A549 (cell line): ENCODE measurements around the gene INKA2. TPM values are rescaled to one million over a fixed set of nuclear protein-coding genes. Genes with fewer than 3 reads are reported as not detected.

Experiments used
- ATAC-seq, 2 experiments: fragments of 200-7000 bp in 1 of 2; fragments of >200 bp in 1 of 2; cut with Nextera tagmentation in 1 of 2; cut with Tn5 transposase in 1 of 2; 3 replicates each; pipeline versions ENCODE4 v1.8.0 to v1.9.1; 2018 to 2020; ENCODE audit warnings: mild to moderate bottlenecking in 1 of 2, moderate library complexity in 1 of 2
- CTCF ChIA-PET: fragments of 300-600 bp; sonication (Branson Sonifier 250); formaldehyde crosslinking; extraction: SDS; loops from one replicate; lab custom pipeline; 2021; ENCODE audit warnings: antibody characterized with exemption, inconsistent platforms; lab: Yijun Ruan, JAX
- POLR2A ChIA-PET: fragments of 350-600 bp; formaldehyde crosslinking; extraction: SDS; loops from one replicate; lab custom pipeline; 2021; ENCODE audit warnings: antibody characterized with exemption, inconsistent platforms; lab: Yijun Ruan, JAX
- DNase-seq, 2 experiments: peaks; one replicate each; pipeline versions ENCODE4 v3.0.0 to v3.0.0-alpha.2; 2011 to 2016; ENCODE audit warnings: low read depth in 1 of 2, low spot score in 1 of 2
- FAIRE-seq: peaks from 2 replicates; lab custom pipeline; 2011; peaks lifted over from hg19 to GRCh38; lab: Jason Lieb, UNC
- H3K27ac ChIP-seq, 2 experiments: fragments of >200 bp; sonication (Bioruptor Twin); formaldehyde crosslinking; 3 replicates each; pipeline ENCODE4 v1.5.1; 2016 to 2017
- H3K4me1 ChIP-seq: fragments of >200 bp; sonication (Bioruptor Twin); formaldehyde crosslinking; 3 replicates; pipeline ENCODE4 v1.6.1; 2016
- H3K4me2 ChIP-seq: fragments of >200 bp; sonication (Bioruptor Twin); formaldehyde crosslinking; 3 replicates; pipeline ENCODE4 v1.6.1; 2016
- H3K4me3 ChIP-seq: fragments of >200 bp; sonication (Bioruptor Twin); formaldehyde crosslinking; 3 replicates; pipeline ENCODE4 v1.5.1; 2016
- H3K9me3 ChIP-seq: fragments of >200 bp; sonication (Bioruptor Twin); formaldehyde crosslinking; 3 replicates; pipeline ENCODE4 v1.6.1; 2016
- BHLHE40 ChIP-seq: IDR thresholded peaks from 2 replicates; pipeline ENCODE4 v1.6.1; 2012; ENCODE audit warnings: low read depth, low read length, inconsistent platforms
- CTCF ChIP-seq: fragments of >200 bp; sonication (Bioruptor Twin); formaldehyde crosslinking; IDR thresholded peaks from 3 replicates; pipeline ENCODE4 v1.5.1; 2016
- ESRRA ChIP-seq: fragments of 150-350 bp; IDR thresholded peaks from 2 replicates; pipeline ENCODE4 v1.6.1; 2014; ENCODE audit warnings: mild to moderate bottlenecking, low read length, borderline replicate concordance
- FOSL2 ChIP-seq, 2 experiments: fragments of 450-650 bp in 1 of 2; fragments of >200 bp in 1 of 2; sonication (Bioruptor Twin) in 1 of 2; formaldehyde crosslinking; IDR thresholded peaks; 2 replicates each; pipeline versions ENCODE4 v1.5.0 to v1.6.1; 2016 to 2020; ENCODE audit warnings: mild to moderate bottlenecking in 1 of 2, moderate library complexity in 1 of 2
- HEYL ChIP-seq: fragments of 250-450 bp; sonication (Bioruptor Pico); IDR thresholded peaks from 2 replicates; pipeline ENCODE4 v1.8.0; 2021; ENCODE audit warnings: mild to moderate bottlenecking, moderate library complexity
- JUNB ChIP-seq: fragments of >200 bp; sonication (Bioruptor Twin); formaldehyde crosslinking; IDR thresholded peaks from 2 replicates; pipeline ENCODE4 v1.6.1; 2016
- NR3C1 ChIP-seq: fragments of >200 bp; sonication (Bioruptor Twin); formaldehyde crosslinking; IDR thresholded peaks from 3 replicates; pipeline ENCODE4 v1.6.1; 2017
- POLR2A ChIP-seq: IDR thresholded peaks from 2 replicates; pipeline ENCODE4 v1.6.1; 2012; ENCODE audit warnings: mild to moderate bottlenecking, low read length
- RARB ChIP-seq: fragments of 250-450 bp; sonication (Bioruptor Pico); IDR thresholded peaks from 2 replicates; pipeline ENCODE4 v1.8.0; 2021; ENCODE audit warnings: mild to moderate bottlenecking, moderate library complexity
- RFX5 ChIP-seq: fragments of 450-650 bp; IDR thresholded peaks from 2 replicates; pipeline ENCODE4 v1.7.1; 2014; ENCODE audit warnings: antibody characterized with exemption, mild to moderate bottlenecking, moderate library complexity
- RNF2 ChIP-seq: fragments of 200-600 bp; sonication (generic); IDR thresholded peaks from 2 replicates; pipeline ENCODE4 v1.6.1; 2016; ENCODE audit warnings: low read depth, mild to moderate bottlenecking, antibody characterized with exemption, moderate library complexity, borderline replicate concordance
- SMC3 ChIP-seq: fragments of >200 bp; sonication (Bioruptor Twin); formaldehyde crosslinking; IDR thresholded peaks from 3 replicates; pipeline ENCODE4 v1.6.1; 2018; ENCODE audit warnings: inconsistent platforms
- SREBF2 ChIP-seq: fragments of 450-650 bp; IDR thresholded peaks from 2 replicates; pipeline ENCODE4 v1.6.1; 2014; ENCODE audit warnings: mild to moderate bottlenecking, moderate library complexity
- TFCP2L1 ChIP-seq: fragments of 250-450 bp; sonication (Bioruptor Pico); IDR thresholded peaks from 2 replicates; pipeline ENCODE4 v1.5.0; 2021; ENCODE audit warnings: mild to moderate bottlenecking
- TP53 ChIP-seq: fragments of 250-450 bp; sonication (Bioruptor Pico); IDR thresholded peaks from 2 replicates; pipeline ENCODE4 v1.5.0; 2021; ENCODE audit warnings: mild to moderate bottlenecking, moderate library complexity
- ZNF302 ChIP-seq: fragments of 250-450 bp; sonication (Bioruptor Pico); IDR thresholded peaks from 2 replicates; pipeline ENCODE4 v1.9.0; 2021; ENCODE audit warnings: inconsistent platforms, mild to moderate bottlenecking, moderate library complexity
- WGBS: methylation state at CpG from one replicate; pipeline ENCODE4 v1.1.6; 2017; ENCODE audit errors: missing lambda C conversion rate; 5-methylcytosine and 5-hydroxymethylcytosine counted together
- polyA plus RNA-seq, 4 experiments: library from polyadenylated mRNA; depleted of rRNA in 3 of 4; stranded (reverse); fragments of >200 nt; fragmentation: RNase III in 1 of 4; extraction: RNeasy Plus Mini Kit Qiagen cat#74134 plus additional on column Dnase treatment in 1 of 4; gene quantifications; 2 replicates in 3 of 4; 3 replicates in 1 of 4; pipeline ENCODE4 v1.2.3, GENCODE V29; 2011 to 2017
- TF ChIP-seq, protein P1 (sequence below): fragments of 250-450 bp; sonication (Bioruptor Pico); IDR thresholded peaks from 2 replicates; pipeline ENCODE4 v1.5.0; 2021; ENCODE audit warnings: mild to moderate bottlenecking, moderate library complexity, borderline replicate concordance

The INKA2 gene
- polyA plus RNA-seq, 2 of the 4 experiments (the other 2 are of a cell fraction), result 1.2 to 1.3 TPM

- TF ChIP-seq HEYL (CRISPR knock-in tag) (no peak), ESRRA (no peak)
- TF ChIP-seq, all 56 proteins: peak for 0
These were observed 12.8 kb upstream of the INKA2 start (continued) for GRCh38 chr1:111751906-111752575.

DNA sequence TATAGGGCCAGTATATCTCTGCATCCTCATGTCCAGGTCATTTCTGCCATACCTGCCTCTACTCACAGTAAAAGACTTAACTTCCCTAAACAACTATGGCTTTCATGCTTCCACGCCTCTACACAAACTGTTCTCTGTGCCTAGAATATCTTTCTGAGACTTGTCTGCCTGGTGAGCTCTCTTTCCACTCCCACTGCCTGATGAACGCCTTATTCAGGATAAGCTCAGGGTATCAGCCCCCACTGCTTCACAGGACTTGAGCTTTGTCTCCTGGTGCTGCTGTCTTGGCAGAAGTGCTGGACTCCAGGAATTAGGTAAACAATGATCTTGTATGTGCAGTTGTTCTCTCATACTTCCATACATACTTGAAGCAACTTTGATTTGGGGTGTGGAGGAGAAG lies 11.7 kb upstream of the INKA2 start:
- ChIA-PET POLR2A (interaction anchor here (1.4 kb wide), 1 partner anchor 12 kb away, joined by 3 read pairs; the partner anchor contains the start of gene INKA2), CTCF (interaction anchor here (1.1 to 2.1 kb wide), 5 partner anchors 12 to 269 kb away, joined by 3 to 8 read pairs (median 6); no protein-coding TSS in a partner anchor)
- 38% methylated on average over 2 of the region's 2 CpGs for WGBS
- Histone ChIP-seq H3K4me2 (no peak overlapping the region), H3K9me3 (no peaks in the 10 kb centered on the region)
- no peak for FAIRE-seq
- no peak for ATAC-seq
- TF ChIP-seq TP53 (no peak), JUNB (no peak), RFX5 (no peak), SMC3 (no peak), RNF2 (no peak), RARB (no peak), NR3C1 (no peak), TFCP2L1 (CRISPR knock-in tag) (no peak), CTCF (no peak), FOSL2 (IDR thresholded peaks at IDR 0.05) (no peak), FOSL2 (CRISPR knock-in tag; IDR thresholded peaks at IDR 0.05) (no peak)
- TF ChIP-seq, all 56 proteins: peak for 0
- no peak overlapping the region for H3K4me3 ChIP-seq
- no peak overlapping the region for H3K27ac ChIP-seq
- no peak for DNase-seq
- H3K4me1 ChIP-seq, result peaks cover 5% of the 10 kb centered on the region; the same call in 1 of the 3 replicates

DNA sequence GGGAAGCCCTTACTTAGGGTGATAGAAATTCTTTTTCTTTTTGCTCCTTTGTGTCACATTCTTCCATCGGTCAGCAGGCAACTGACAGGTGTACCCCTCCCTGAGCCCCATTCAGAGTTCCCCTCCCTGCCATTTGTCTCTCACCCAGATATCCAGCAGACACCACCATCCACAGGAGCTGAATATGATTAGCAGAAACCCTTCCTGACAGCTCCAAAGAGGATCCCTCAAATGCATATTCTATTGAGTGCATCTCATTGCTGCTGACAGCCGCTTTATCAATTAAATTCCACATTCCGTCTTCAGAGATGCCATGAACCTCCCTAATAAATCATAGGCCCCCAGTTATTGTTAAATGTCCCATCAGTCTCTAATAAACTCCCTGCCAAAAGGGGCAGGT lies 10.4 kb upstream of the INKA2 start:
- no peak for FAIRE-seq
- TF ChIP-seq BHLHE40, result no peak
- TF ChIP-seq CTCF, result no peak
- no peak for TF ChIP-seq ZNF302 (CRISPR knock-in tag)
- no peak for TF ChIP-seq SREBF2
- TF ChIP-seq TP53, result no peak
- TF ChIP-seq, protein P1, sequence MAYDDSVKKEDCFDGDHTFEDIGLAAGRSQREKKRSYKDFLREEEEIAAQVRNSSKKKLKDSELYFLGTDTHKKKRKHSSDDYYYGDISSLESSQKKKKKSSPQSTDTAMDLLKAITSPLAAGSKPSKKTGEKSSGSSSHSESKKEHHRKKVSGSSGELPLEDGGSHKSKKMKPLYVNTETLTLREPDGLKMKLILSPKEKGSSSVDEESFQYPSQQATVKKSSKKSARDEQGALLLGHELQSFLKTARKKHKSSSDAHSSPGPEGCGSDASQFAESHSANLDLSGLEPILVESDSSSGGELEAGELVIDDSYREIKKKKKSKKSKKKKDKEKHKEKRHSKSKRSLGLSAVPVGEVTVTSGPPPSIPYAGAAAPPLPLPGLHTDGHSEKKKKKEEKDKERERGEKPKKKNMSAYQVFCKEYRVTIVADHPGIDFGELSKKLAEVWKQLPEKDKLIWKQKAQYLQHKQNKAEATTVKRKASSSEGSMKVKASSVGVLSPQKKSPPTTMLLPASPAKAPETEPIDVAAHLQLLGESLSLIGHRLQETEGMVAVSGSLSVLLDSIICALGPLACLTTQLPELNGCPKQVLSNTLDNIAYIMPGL (CRISPR knock-in tag), result no peak
- no peak for TF ChIP-seq POLR2A
- TF ChIP-seq, all 56 proteins: peak for 0
- CTCF ChIA-PET, result interaction anchor here (1.0 to 1.3 kb wide), 3 partner anchors 13 to 268 kb away, joined by 3 to 4 read pairs (median 3); no protein-coding TSS in a partner anchor
- WGBS, result 63% methylated on average over 3 of the region's 3 CpGs
- no peaks in the 10 kb centered on the region for H3K9me3 ChIP-seq
- DNase-seq (no peak), ATAC-seq (no peak)
- H3K27ac ChIP-seq, result no peak overlapping the region
- peaks cover 4% of the 10 kb centered on the region; the same call in 1 of the 3 replicates for H3K4me1 ChIP-seq
- POLR2A ChIA-PET, result no interaction called here
- no peak overlapping the region for H3K4me2 ChIP-seq
- H3K4me3 ChIP-seq, result no peak overlapping the region
